HEK293T (cell line): ENCODE measurements around the gene TEAD1.

ENCODE experiments used
- CTCF ChIA-PET: fragments of 350-600 bp; formaldehyde crosslinking; extraction: SDS; loops from one replicate; lab custom pipeline; 2021; ENCODE audit warnings: antibody characterized with exemption, inconsistent platforms; lab: Yijun Ruan, JAX
- POLR2A ChIA-PET: fragments of 350-600 bp; formaldehyde crosslinking; extraction: SDS; loops from one replicate; lab custom pipeline; 2020; ENCODE audit warnings: antibody characterized with exemption, inconsistent platforms; lab: Yijun Ruan, JAX
- DNase-seq: peaks from one replicate; pipeline ENCODE4 v3.0.0; 2012; ENCODE audit warnings: mixed read lengths; ENCODE audit errors: extremely low spot score
- ARNT ChIP-seq: fragments of 450-650 bp; IDR thresholded peaks from 2 replicates; pipeline ENCODE4 v1.6.1; 2017; ENCODE audit warnings: mild to moderate bottlenecking
- BHLHE40 ChIP-seq: fragments of 450-650 bp; IDR thresholded peaks from 2 replicates; pipeline ENCODE4 v1.6.1; 2016; ENCODE audit warnings: mild to moderate bottlenecking, moderate library complexity, borderline replicate concordance
- CTBP1 ChIP-seq: fragments of 450-650 bp; IDR thresholded peaks from 2 replicates; pipeline ENCODE4 v1.6.1; 2016; ENCODE audit warnings: borderline replicate concordance
- ELF4 ChIP-seq: fragments of 450-650 bp; IDR thresholded peaks from 2 replicates; pipeline ENCODE4 v1.6.1; 2017; ENCODE audit warnings: antibody characterized with exemption
- FOXA1 ChIP-seq: fragments of 450-650 bp; IDR thresholded peaks from 2 replicates; pipeline ENCODE4 v1.6.1; 2016; ENCODE audit warnings: mild to moderate bottlenecking
- FOXK2 ChIP-seq: fragments of 450-650 bp; IDR thresholded peaks from 2 replicates; pipeline ENCODE4 v1.6.1; 2016; ENCODE audit warnings: mild to moderate bottlenecking
- FOXM1 ChIP-seq: fragments of 450-650 bp; IDR thresholded peaks from 2 replicates; pipeline ENCODE4 v1.6.1; 2017; ENCODE audit warnings: mild to moderate bottlenecking, borderline replicate concordance
- HDGF ChIP-seq: fragments of 450-650 bp; IDR thresholded peaks from 2 replicates; pipeline ENCODE4 v1.6.1; 2017; ENCODE audit warnings: antibody characterized with exemption, borderline replicate concordance
- L3MBTL2 ChIP-seq: fragments of 450-650 bp; conservative IDR thresholded peaks from 2 replicates; pipeline ENCODE4 v1.6.1; 2016; ENCODE audit warnings: mild to moderate bottlenecking
- LEF1 ChIP-seq: fragments of 450-650 bp; IDR thresholded peaks from 2 replicates; pipeline ENCODE4 v1.6.1; 2017; ENCODE audit warnings: mild to moderate bottlenecking, borderline replicate concordance
- NFRKB ChIP-seq: fragments of 450-650 bp; IDR thresholded peaks from 2 replicates; pipeline ENCODE4 v1.6.1; 2016; ENCODE audit warnings: mild to moderate bottlenecking, moderate library complexity
- SP1 ChIP-seq: fragments of 450-650 bp; IDR thresholded peaks from 2 replicates; pipeline ENCODE4 v1.6.1; 2017
- SUZ12 ChIP-seq: fragments of 450-650 bp; IDR thresholded peaks from 2 replicates; pipeline ENCODE4 v1.6.1; 2016; ENCODE audit warnings: mild to moderate bottlenecking
- TARDBP ChIP-seq: fragments of 450-650 bp; IDR thresholded peaks from 2 replicates; pipeline ENCODE4 v1.6.1; 2016
- ZNF384 ChIP-seq: fragments of 450-650 bp; IDR thresholded peaks from 2 replicates; pipeline ENCODE4 v1.6.1; 2016
- TF ChIP-seq, protein P1 (sequence below): fragments of 450-650 bp; IDR thresholded peaks from 2 replicates; pipeline ENCODE4 v1.6.1; 2016

Gene TEAD1

DNA sequence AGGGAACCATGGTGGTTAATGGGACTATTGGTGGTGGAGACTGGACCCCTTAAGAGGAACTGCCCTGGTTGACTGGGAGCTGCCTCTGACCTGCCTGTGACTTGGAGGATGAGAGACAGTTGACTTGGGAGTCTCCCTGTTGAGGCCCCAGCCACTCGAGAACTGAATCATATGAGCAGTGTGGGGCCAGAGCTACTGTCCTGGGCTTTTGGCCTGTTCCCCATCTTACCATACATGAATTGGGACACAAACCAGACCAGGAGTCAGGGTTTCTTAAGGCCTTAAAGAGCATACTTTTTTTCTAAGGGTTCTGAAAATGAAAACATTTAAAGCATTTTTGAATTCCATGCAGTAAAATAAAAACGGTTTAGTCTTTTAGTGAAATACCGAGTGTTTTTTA is 92.8 kb downstream of the TEAD1 start:
- DNase-seq, result no peak
- TF ChIP-seq FOXA1, result no peak
- TF ChIP-seq SP1, result no peak
- TF ChIP-seq SUZ12, result no peak
- no peak for TF ChIP-seq BHLHE40
- TF ChIP-seq CTBP1, result no peak
- TF ChIP-seq L3MBTL2, result no peak
- no peak for TF ChIP-seq ARNT
- TF ChIP-seq HDGF, result no peak
- TF ChIP-seq TARDBP, result no peak
- no peak for TF ChIP-seq LEF1
- TF ChIP-seq, protein P1, sequence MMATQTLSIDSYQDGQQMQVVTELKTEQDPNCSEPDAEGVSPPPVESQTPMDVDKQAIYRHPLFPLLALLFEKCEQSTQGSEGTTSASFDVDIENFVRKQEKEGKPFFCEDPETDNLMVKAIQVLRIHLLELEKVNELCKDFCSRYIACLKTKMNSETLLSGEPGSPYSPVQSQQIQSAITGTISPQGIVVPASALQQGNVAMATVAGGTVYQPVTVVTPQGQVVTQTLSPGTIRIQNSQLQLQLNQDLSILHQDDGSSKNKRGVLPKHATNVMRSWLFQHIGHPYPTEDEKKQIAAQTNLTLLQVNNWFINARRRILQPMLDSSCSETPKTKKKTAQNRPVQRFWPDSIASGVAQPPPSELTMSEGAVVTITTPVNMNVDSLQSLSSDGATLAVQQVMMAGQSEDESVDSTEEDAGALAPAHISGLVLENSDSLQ, result no peak
- no peak for TF ChIP-seq ZNF384
- TF ChIP-seq FOXK2, result no peak
- no peak for TF ChIP-seq NFRKB
- no peak for TF ChIP-seq ELF4
- TF ChIP-seq FOXM1, result no peak
- ChIA-PET CTCF (interaction anchor here (1.0 kb wide), 1 partner anchor 14 kb away, joined by 3 read pairs; no protein-coding TSS in a partner anchor), POLR2A (no interaction called here)

DNA sequence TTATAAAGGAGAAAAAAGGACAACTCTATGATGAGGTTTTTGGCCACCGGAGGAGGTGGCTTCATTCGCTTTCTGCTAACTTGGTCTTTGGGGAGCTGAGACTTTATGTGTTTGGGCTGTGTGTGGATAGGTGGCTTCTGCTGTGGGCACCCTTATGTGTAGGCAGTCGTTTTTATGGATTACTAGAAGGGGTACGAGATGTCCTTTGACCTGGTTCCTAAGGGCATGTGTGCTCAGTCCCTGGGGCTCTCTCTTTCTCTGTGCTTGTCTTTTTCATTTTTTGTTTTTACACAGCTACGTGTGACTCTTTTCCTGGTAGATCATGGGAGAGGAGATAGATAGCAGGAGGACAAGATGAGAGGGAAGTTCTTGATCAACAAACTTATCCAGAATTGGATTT is 93.4 kb downstream of the TEAD1 start:
- TF ChIP-seq ZNF384 (no peak), TARDBP (no peak), FOXM1 (no peak), L3MBTL2 (no peak), SP1 (no peak), NFRKB (no peak), ELF4 (no peak), FOXK2 (no peak), BHLHE40 (no peak), LEF1 (no peak), SUZ12 (no peak), FOXA1 (no peak), CTBP1 (no peak), ARNT (no peak), HDGF (no peak)
- TF ChIP-seq, protein P1, result no peak
- DNase-seq, result no peak
- POLR2A ChIA-PET, result no interaction called here
- CTCF ChIA-PET, result no interaction called here

DNA sequence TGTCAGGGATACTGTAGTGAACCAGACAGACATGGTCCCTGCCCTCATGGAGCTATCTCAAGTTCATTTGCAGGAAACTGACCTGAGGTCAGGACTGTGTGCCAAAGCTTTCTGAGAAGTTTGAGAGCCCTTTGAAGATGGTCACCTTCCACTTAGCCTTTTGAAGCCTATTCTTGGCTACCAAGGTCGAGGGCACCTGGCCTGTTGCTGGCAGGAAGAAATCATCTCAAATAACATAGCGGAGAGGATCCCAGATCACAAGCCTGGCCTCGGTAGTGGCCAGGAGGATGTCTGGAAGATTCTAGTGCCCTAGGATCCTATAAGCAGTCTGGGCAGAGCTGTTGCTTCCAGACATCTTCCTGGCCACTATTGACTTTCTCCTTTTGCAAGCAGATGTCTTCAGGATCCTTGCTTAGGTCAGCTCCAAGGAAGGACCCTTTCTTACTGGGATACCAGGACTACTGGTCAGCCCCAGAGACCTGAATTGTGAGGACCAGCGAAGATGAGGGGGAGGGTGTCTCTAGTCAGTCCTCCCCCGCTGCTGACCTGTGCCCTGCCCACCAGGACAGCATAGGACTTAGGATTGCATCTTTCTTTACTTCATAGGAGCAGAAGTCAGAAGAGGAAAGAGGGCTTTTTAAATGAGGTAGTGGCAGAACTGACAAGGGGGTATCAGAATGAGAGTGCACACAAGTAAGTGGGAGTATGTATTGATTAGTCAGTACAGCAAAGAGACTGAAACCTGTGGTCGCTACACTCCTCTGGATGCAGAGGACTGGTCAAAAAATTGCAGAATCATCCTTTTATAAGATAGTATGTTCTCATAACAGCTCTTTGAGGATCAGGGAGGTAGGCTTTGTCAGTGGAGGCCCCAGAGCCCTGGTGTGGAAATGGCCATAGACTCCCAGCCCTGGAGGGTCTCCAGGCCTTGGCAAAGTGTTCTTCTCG is 94.8 kb downstream of the TEAD1 start:
- TF ChIP-seq SUZ12 (no peak), TARDBP (no peak), ZNF384 (no peak), FOXK2 (no peak), ELF4 (no peak)
- ChIA-PET POLR2A (no interaction called here), CTCF (no interaction called here)
- no peak for DNase-seq

DNA sequence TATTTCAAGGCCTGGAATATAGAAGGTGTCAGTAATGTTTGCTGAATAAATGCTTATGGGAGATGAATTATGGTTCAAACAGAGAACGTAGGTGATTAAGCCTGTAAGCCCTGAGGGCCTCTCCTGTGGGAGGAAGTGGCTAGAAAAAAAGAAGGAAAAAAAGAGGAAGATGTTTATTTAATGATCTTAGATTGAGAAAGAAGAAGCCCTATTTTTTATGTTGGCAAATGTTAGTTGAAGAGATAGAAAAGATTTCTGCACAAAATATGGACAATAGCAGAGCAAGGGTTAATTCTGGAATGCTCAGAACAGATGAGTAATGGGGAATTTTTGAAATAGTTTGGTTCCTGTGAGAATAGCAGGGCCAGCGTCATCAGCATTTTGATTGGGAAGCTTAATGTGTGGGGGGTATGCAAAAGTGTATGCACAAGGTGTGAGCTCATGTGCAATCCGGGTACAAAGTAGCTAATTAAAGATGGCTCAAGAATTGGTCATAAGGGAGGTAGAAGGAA is 95.7 kb downstream of the TEAD1 start:
- ChIA-PET POLR2A (no interaction called here), CTCF (no interaction called here)
- no peak for DNase-seq
- no peak for TF ChIP-seq ELF4
- no peak for TF ChIP-seq HDGF
- TF ChIP-seq SP1, result no peak
- TF ChIP-seq SUZ12, result no peak
- no peak for TF ChIP-seq CTBP1
- no peak for TF ChIP-seq ZNF384
- TF ChIP-seq LEF1, result no peak
- no peak for TF ChIP-seq ARNT
- no peak for TF ChIP-seq FOXK2
- TF ChIP-seq BHLHE40, result no peak
- TF ChIP-seq L3MBTL2, result no peak
- TF ChIP-seq NFRKB, result no peak
- TF ChIP-seq, protein P1, result no peak
- no peak for TF ChIP-seq FOXM1
- TF ChIP-seq TARDBP, result no peak
- TF ChIP-seq FOXA1, result no peak

DNA sequence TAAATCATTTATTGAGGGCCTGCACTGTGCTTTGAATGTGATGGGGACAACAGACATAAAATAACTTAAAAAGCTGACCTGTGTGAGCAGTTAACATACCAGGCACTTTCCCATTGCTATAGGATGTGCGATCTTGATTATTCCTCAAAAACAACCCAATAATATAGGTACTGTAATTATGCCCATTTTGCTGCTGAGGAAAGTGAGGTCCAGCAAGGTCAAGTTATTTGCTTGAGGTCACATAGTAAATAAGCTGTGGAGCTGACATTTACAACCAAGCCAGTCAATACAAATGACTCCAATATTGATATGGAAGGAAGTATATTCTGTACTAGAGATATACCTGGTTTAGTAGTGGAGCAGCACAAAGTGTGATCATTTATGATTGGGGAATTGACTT is 96.2 kb downstream of the TEAD1 start:
- TF ChIP-seq SP1 (no peak), BHLHE40 (no peak), CTBP1 (no peak), NFRKB (no peak), HDGF (no peak), SUZ12 (no peak)
- TF ChIP-seq, protein P1, result no peak
- DNase-seq, result no peak
- POLR2A ChIA-PET, result no interaction called here
- CTCF ChIA-PET, result no interaction called here
